T-helper 1 cell treated with Interleukin-12 subunit alpha and Interleukin-12 subunit beta and Interleukin-4 antibody, amounts not matched to agents 30 μg/mL and 1 μg/mL, for 36 hours (primary cell): Measurements from ENCODE around the gene PTPRA.
"Not testable (repeated sequence)": the region's sequence is repeated elsewhere in the genome, so short reads cannot be mapped to it uniquely, and the experiment has no call there.

Experiments
- H3K27ac Mint-ChIP-seq: one replicate; pipeline ENCODE4 v1.8.0; 2021; ENCODE audit warnings: mild to moderate bottlenecking, mixed read lengths
- H3K27me3 Mint-ChIP-seq: one replicate; pipeline ENCODE4 v1.8.0; 2021; ENCODE audit warnings: low read depth, mixed read lengths
- H3K36me3 Mint-ChIP-seq: one replicate; pipeline ENCODE4 v1.8.0; 2021; ENCODE audit warnings: low read depth, mixed read lengths
- H3K4me1 Mint-ChIP-seq: one replicate; pipeline ENCODE4 v1.8.0; 2021; ENCODE audit warnings: low read depth, mixed read lengths
- H3K4me3 Mint-ChIP-seq: one replicate; pipeline ENCODE4 v1.8.0; 2021; ENCODE audit warnings: mild to moderate bottlenecking, moderate library complexity, mixed read lengths
- H3K9me3 Mint-ChIP-seq: one replicate; pipeline ENCODE4 v1.8.0; 2021; ENCODE audit warnings: mixed read lengths

The PTPRA gene, protein sequence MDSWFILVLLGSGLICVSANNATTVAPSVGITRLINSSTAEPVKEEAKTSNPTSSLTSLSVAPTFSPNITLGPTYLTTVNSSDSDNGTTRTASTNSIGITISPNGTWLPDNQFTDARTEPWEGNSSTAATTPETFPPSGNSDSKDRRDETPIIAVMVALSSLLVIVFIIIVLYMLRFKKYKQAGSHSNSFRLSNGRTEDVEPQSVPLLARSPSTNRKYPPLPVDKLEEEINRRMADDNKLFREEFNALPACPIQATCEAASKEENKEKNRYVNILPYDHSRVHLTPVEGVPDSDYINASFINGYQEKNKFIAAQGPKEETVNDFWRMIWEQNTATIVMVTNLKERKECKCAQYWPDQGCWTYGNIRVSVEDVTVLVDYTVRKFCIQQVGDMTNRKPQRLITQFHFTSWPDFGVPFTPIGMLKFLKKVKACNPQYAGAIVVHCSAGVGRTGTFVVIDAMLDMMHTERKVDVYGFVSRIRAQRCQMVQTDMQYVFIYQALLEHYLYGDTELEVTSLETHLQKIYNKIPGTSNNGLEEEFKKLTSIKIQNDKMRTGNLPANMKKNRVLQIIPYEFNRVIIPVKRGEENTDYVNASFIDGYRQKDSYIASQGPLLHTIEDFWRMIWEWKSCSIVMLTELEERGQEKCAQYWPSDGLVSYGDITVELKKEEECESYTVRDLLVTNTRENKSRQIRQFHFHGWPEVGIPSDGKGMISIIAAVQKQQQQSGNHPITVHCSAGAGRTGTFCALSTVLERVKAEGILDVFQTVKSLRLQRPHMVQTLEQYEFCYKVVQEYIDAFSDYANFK

DNA sequence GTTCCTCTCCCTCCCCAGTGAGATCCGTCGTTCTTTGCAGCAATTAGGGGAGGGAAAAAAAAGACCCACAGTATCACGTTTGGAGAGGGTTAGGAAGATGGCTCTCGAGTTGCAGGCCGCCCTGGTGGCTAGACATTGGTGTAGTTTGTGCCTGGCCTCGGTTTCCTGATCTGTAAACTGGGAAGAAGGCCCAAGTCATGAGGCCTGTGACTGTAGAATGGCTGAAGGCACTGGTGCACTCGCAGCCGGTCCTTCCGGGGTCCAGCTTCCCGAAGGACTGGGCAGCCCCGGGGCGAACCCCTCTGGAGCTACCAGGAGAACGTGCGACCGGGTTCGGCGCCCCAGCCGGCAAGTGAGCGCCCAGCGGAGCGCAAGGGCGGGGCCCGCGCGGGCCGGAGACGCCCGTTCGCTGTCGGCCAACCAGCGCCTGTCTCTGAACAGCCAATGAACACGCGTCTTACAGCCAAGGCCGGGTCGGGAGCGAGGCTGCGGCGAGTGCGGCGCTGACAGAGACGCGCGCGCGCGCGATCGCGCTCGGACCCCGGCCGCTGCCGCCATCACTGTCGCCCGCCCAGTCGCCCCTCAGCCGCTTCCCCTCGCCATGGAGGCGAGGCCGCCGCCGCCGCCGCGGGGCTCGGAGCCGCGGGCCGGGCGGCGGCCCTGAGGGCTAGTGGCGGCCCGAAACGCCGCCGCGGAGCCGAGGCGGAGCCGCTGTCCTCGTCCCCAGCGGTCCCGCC lies at the start of gene PTPRA:
TSS of gene PTPRA (plus strand) at position 472 of the 737 bp plus-strand sequence. CDS start 90,797 bp downstream, outside the sequence.
- Mint-ChIP-seq H3K4me3 (peak within 1 kb of the TSS; percentile 90), H3K36me3 (peaks cover 20% of the 10 kb centered on the region), H3K27ac (peak within 1 kb of the TSS; percentile 91), H3K9me3 (no peaks in the 10 kb centered on the region), H3K27me3 (no peaks in the 10 kb centered on the region), H3K4me1 (peaks cover 47% of the 10 kb centered on the region)

DNA sequence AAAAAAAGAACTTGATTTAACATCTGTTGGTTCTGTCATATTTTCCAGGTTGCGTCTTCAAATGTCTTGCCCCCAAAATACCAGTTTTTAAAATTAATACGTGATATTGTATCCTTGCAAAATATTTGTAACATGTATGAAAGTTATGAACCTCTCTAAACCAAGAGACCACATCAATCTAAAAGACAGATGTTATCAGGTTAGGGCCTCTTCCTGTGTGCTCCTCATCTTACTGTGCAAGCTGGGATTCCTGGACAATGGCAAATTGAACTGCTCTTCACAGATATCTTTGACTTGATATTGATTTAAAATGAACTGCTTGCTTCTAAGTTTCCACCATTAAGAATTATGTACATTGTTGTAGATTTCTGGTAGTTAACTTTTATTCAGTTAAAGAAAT lies 47.5 kb upstream of the PTPRA start:
- Mint-ChIP-seq H3K27me3 (peaks cover 52% of the 10 kb centered on the region), H3K4me3 (peak overlapping the region; percentile 50), H3K27ac (peak overlapping the region; percentile 27), H3K4me1 (peaks cover 25% of the 10 kb centered on the region), H3K36me3 (peaks cover 2% of the 10 kb centered on the region), H3K9me3 (no peaks in the 10 kb centered on the region)

DNA sequence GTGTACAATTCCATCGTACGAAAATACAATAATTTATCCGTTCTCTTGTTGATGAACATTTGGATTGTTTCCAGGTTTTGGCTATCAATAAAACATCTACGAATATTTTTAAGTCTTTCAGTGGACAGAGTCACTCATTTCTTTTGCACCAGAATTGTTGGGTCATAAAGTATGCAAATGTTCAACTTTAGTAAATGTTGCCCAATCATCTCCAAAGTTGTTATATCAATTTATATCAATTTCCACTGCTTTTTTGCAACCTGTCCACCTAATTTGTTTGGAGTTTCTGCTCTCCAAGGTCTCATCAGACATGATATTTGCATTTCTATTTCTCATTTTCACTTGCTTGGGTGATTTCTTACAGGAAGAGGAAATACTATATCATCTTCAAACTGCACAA lies 46.6 kb upstream of the PTPRA start:
- Mint-ChIP-seq H3K27ac (peak overlapping the region; percentile 26), H3K9me3 (no peaks in the 10 kb centered on the region), H3K36me3 (peaks cover 2% of the 10 kb centered on the region), H3K4me3 (no peak overlapping the region), H3K4me1 (peaks cover 22% of the 10 kb centered on the region), H3K27me3 (peaks cover 47% of the 10 kb centered on the region)

DNA sequence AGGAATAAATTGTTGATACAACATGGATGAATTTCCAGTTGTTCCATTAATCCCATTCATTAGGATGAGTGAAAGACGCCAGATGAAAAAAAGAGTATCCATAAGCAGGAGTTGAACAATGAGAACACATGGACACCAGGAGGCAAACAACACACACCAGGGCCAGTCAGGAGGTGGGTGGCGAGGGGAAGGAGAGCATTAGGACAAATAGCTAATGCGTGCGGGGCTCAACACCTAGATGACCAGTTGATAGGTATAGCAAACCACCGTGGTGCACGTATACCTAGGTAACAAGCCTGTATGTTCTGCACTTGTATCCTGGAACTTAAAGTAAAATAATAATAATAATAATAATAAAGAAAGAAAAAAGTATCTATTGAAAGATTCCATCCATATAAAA lies 43.9 kb upstream of the PTPRA start:
- H3K27ac Mint-ChIP-seq, result no peak overlapping the region
- peaks cover 44% of the 10 kb centered on the region for H3K27me3 Mint-ChIP-seq

DNA sequence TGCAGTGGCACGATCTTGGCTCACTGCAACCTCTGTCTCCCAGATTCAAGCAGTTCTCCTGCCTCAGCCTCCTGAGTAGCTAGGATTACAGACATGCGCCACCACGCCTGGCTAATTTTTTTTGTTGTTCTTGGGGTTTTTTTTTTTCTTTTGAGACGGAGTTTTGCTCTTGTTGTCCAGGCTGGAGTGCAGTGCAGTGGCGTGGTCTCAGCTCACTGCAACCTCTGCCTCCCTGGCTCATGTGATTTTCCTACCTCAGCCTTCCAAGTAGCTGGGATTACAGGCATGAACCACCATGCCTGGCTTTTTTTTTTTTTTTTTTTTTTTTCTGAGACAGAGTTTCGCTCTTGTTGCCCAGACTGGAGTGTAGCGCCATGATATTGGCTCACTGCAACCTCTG lies 42.1 kb upstream of the PTPRA start:
- H3K27me3 Mint-ChIP-seq, result peaks cover 40% of the 10 kb centered on the region
- H3K27ac Mint-ChIP-seq, H3K36me3 Mint-ChIP-seq, H3K4me3 Mint-ChIP-seq, H3K9me3 Mint-ChIP-seq: not testable (repeated sequence)
- H3K4me1 Mint-ChIP-seq, result peaks cover 10% of the 10 kb centered on the region

More for the DNA sequence above, 43.9 kb upstream of the PTPRA start:
- Mint-ChIP-seq H3K4me3 (no peak overlapping the region), H3K36me3 (peaks cover 2% of the 10 kb centered on the region), H3K4me1 (peaks cover 16% of the 10 kb centered on the region), H3K9me3 (no peaks in the 10 kb centered on the region)

DNA sequence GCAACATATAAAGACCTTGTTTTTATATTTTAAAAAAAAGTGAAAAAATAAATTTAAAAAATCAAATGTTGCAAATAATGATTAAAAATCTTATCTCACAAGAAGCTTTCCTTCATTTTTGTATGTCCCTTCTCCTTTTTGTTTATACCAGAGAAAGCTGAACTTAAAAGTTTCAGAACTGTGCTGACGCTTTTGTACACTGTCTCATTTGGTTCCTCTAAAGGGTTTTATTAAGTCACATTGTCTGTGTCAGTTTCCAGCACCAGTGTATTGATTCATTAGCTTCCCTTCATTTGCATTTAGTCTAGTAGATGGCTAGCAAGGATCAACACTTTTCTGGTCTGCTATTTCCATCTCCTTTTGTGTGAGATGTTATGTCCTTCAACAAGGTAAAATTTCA lies 39.5 kb upstream of the PTPRA start:
- no peaks in the 10 kb centered on the region for H3K4me1 Mint-ChIP-seq
- H3K4me3 Mint-ChIP-seq, result no peak overlapping the region
- peaks cover 16% of the 10 kb centered on the region for H3K27me3 Mint-ChIP-seq
- no peaks in the 10 kb centered on the region for H3K9me3 Mint-ChIP-seq
- H3K36me3 Mint-ChIP-seq, result peaks cover 19% of the 10 kb centered on the region
- H3K27ac Mint-ChIP-seq, result no peak overlapping the region

DNA sequence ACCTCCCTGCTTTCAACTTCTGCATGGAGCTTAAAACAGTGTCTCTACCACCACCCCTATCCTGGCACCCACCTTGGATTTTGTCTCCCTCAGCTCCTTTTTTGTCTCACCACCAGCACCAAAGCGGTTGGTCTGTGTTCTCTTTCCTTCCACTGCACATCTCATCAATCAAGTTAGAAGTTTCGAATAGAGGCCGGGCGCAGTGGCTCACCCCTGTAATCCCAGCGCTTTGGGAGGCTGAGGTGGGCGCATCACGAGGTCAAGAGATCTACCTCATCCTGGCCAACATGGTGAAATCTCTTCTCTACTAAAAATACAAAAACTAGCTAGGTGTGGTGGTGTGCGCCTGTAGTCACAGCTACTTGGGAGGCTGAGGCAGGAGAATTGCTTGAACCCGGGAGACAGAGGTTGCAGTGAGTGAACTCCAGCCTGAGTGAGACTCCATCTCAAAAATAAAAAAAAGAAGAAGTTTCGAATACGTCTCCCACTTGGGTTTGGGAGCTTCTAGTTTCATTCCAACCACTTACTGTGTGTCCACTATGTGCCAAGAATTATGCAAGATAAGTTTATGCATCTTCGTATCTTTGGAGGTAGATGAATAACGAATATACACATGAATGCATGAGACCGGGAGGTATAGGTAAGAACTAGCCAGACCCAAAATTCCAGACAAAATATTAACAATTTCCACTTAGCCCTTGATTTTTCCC lies 38.7 kb upstream of the PTPRA start:
- H3K36me3 Mint-ChIP-seq, result peaks cover 21% of the 10 kb centered on the region
- no peak overlapping the region for H3K27ac Mint-ChIP-seq
- no peaks in the 10 kb centered on the region for H3K9me3 Mint-ChIP-seq
- H3K4me1 Mint-ChIP-seq, result peaks cover 5% of the 10 kb centered on the region
- no peak overlapping the region for H3K4me3 Mint-ChIP-seq
- peaks cover 8% of the 10 kb centered on the region for H3K27me3 Mint-ChIP-seq

DNA sequence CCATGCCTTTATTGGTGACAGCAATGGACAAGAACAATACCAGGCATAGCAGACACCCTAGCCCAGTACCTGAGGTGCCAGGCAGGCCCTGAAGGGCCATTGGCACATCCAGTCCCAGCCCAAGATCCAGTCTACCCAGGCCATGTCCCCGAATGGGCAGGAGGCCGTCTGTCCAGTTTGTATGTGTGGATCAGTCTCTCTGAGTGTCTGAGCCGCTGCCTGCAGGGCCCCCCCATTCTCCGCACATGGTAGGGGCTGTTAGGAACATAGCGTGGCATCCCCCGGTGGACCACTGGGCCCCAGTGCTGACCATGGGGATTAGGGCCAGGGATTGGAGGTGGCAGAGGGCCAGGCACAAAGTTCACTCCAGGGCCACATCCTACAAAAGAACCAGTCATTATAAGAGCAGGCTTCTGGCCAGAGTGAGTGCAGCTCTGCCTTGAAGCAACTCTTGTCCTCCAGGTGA lies 37.9 kb upstream of the PTPRA start:
- H3K36me3 Mint-ChIP-seq, result peaks cover 21% of the 10 kb centered on the region
- H3K27ac Mint-ChIP-seq, result no peak overlapping the region
- H3K27me3 Mint-ChIP-seq, result peaks cover 3% of the 10 kb centered on the region
- H3K9me3 Mint-ChIP-seq, result no peaks in the 10 kb centered on the region
- H3K4me1 Mint-ChIP-seq, result peaks cover 5% of the 10 kb centered on the region
- no peak overlapping the region for H3K4me3 Mint-ChIP-seq

DNA sequence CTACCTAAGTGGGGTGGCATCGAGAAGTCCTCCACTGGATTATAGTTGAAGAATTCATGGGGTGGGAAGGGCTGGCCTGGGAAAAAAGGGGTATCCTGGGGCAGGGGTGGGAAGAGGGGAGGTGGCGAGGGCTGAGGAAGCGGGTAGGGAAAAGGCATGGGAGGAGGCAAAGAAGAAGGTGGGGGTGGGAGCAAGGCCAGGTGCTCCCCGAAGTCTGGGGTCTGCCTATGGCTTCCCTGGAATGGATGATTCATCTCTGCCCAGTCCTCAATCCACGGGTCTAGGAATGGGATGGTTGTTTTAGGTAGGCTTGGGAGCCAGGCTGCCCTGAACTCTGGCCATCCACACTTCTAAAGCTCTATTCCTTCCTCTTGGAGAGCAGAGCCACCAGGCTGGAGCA lies 37.2 kb upstream of the PTPRA start:
- no peak overlapping the region for H3K4me3 Mint-ChIP-seq
- no peak overlapping the region for H3K27ac Mint-ChIP-seq
- H3K36me3 Mint-ChIP-seq, result peaks cover 21% of the 10 kb centered on the region
- peaks cover 5% of the 10 kb centered on the region for H3K4me1 Mint-ChIP-seq
- peaks cover 3% of the 10 kb centered on the region for H3K27me3 Mint-ChIP-seq
- no peaks in the 10 kb centered on the region for H3K9me3 Mint-ChIP-seq

DNA sequence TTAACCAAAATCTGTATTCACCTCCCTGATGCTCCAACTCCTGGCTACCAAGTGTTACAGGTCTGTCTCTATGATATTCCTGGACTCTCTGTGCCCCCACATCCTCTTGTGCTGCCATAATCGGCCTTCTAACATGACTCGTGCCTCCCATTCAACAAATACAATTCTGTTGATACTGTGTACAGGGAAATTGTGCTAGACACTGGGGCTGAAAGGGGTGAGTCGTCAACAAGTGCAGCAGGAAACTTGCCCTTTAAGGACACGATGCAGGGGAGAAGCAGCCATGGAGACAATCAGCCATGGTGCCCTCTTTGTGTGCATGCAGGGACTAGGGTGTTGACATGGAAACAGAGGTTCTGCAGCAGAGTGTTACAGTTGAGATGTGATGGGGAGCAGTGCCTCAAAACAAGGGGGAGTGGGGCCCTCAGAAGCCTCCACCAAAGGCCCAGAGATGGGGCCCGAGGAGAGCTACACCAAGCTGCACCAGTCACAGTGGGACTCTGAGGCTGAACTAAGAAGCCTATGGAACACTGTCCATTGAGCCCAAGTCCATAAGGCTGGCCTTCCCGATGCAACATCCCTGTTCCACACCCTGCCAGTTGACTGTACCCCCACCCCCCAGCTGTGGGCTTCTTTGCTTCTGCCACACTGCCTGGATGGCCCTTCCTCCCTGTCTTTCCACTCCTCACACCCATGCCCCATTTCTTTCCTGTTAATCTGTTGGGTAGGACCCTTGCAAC lies 35.9 kb upstream of the PTPRA start:
- peaks cover 21% of the 10 kb centered on the region for H3K36me3 Mint-ChIP-seq
- H3K4me3 Mint-ChIP-seq, result no peak overlapping the region
- H3K27ac Mint-ChIP-seq, result no peak overlapping the region
- no peaks in the 10 kb centered on the region for H3K9me3 Mint-ChIP-seq
- peaks cover 3% of the 10 kb centered on the region for H3K27me3 Mint-ChIP-seq
- peaks cover 8% of the 10 kb centered on the region for H3K4me1 Mint-ChIP-seq

DNA sequence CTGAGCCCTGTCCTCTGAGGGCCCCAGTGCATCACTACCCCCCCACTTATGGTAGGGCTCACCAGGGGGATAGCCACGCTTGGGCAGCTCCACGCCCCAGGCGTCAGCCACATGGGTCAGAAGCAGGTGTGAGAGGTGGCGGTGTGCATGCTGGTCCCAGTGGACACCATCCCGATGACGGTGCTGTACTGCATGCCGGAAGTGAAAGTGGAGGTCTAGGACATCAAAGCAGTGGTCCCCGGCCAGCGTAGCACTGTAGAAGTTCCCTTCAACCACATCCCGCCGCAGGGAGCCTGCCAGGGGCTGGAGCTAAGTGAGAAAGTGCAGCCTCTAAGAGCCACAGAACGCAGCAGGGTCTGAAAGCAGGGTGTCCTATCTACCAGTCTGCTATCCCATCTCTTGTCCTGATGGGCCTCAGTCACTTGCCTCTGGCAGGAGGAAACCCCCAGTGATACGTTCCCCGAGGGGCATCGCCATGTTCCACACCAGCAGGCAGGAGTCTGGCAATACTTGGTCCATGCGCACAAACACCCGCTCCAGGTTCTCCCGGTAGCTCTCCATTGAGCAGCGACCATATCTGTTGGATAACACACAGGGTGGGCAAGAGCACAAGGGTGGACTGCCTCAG lies 35.0 kb upstream of the PTPRA start:
- peaks cover 8% of the 10 kb centered on the region for H3K4me1 Mint-ChIP-seq
- no peaks in the 10 kb centered on the region for H3K9me3 Mint-ChIP-seq
- H3K27me3 Mint-ChIP-seq, result peaks cover 1% of the 10 kb centered on the region
- peak overlapping the region; percentile 58 for H3K27ac Mint-ChIP-seq
- H3K36me3 Mint-ChIP-seq, result peaks cover 21% of the 10 kb centered on the region
- H3K4me3 Mint-ChIP-seq, result no peak overlapping the region

DNA sequence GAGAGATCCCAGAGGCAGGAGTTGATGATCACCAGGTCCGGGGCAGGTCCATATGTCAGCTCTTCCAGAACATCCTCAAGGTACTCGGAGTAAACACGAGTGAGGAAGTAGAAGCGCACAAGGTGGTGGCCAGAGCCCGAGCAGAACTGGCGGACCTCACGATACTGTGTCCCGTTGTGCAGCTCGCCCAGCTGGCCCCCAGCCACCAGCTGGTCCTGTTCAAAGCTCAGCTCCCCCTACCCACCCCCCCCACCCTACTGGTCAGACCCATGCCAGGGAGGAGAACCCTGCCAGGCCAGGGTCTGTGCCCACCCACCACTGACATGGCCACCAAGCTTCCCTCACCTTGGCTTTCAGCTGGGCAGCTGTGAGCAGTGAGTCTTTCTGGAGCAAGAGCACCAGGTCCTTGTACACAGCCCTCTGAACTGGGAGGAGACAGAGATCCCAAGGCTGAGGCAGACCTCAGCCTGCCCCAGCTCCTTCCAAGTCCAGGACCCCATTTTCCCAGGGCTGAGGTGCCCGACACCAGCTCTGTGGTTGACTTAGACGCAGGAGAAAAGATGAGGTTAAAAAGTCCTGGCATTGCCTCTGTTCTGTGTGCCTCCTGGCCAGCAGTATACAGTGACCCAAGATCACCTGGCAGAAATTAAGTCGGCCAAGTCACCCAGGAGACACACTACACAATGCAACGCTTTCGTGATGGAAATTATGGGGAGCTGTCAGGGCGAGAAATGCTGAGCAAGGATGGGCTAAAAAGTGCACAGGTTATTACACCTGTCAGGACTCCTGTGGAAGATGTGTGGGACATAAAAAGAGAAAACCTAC lies 34.2 kb upstream of the PTPRA start:
- H3K4me3 Mint-ChIP-seq, result peak overlapping the region; percentile 83
- H3K27me3 Mint-ChIP-seq, result no peaks in the 10 kb centered on the region
- H3K4me1 Mint-ChIP-seq, result peaks cover 8% of the 10 kb centered on the region
- peak overlapping the region; percentile 73 for H3K27ac Mint-ChIP-seq
- H3K36me3 Mint-ChIP-seq, result peaks cover 21% of the 10 kb centered on the region
- H3K9me3 Mint-ChIP-seq, result no peaks in the 10 kb centered on the region
